Right lobe of liver (tissue), 6 donors: ENCODE measurements around the gene CD99. TPM values are rescaled to one million over a fixed set of nuclear protein-coding genes. Genes with fewer than 3 reads are reported as not detected.

Experiments used
- ATAC-seq, 4 donors: fragments of 200-7000 bp; cut with Tn5 transposase; one replicate each; pipeline ENCODE4 v1.9.1; 2020; ENCODE audit warnings: mild to moderate bottlenecking in 4 of 4, moderate library complexity in 4 of 4
- DNase-seq, 3 donors: peaks; one replicate each; pipeline ENCODE4 v3.0.0-alpha.2; 2020
- H3K27ac ChIP-seq, 3 donors: fragments of 200-600 bp; one replicate each; pipeline ENCODE4 v1.8.0; 2022
- H3K27me3 ChIP-seq, 2 donors: fragments of 200-600 bp; one replicate each; pipeline ENCODE4 v1.8.0; 2022
- H3K36me3 ChIP-seq, 4 donors: fragments of 200-600 bp; sonication (generic) in 1 of 4; one replicate each; pipeline versions ENCODE4 v1.5.1 to v1.8.0; 2017 to 2022; ENCODE audit warnings: control low read depth in 1 of 4
- H3K4me1 ChIP-seq, 4 donors: fragments of 200-600 bp; sonication (generic) in 1 of 4; one replicate each; pipeline versions ENCODE4 v1.5.1 to v1.8.0; 2017 to 2022; ENCODE audit warnings: control low read depth in 1 of 4
- H3K4me3 ChIP-seq, 3 donors: fragments of 200-600 bp; one replicate each; pipeline ENCODE4 v1.8.0; 2022
- H3K9me3 ChIP-seq, 4 donors: fragments of 200-600 bp; sonication (generic) in 1 of 4; one replicate each; pipeline versions ENCODE4 v1.5.1 to v1.8.0; 2017 to 2022; ENCODE audit warnings: control low read depth in 1 of 4
- CTCF ChIP-seq, 4 donors: fragments of 200-600 bp in 3 of 4; fragments of 450-650 bp in 1 of 4; IDR thresholded peaks; one replicate each; pipeline versions ENCODE4 v1.5.1 to v1.8.0; 2016 to 2022; ENCODE audit warnings: antibody characterized with exemption in 4 of 4, mild to moderate bottlenecking in 2 of 4
- POLR2A ChIP-seq: fragments of 450-650 bp; IDR thresholded peaks from one replicate; pipeline ENCODE4 v1.6.1; 2017; ENCODE audit warnings: antibody characterized with exemption, mild to moderate bottlenecking
- WGBS: methylation state at CpG from one replicate; pipeline ENCODE4 v1.1.6; 2018; ENCODE audit warnings: low coverage, low lambda C conversion rate; ENCODE audit not compliant: insufficient coverage; ENCODE audit errors: missing lambda C conversion rate; 5-methylcytosine and 5-hydroxymethylcytosine counted together
- intact Hi-C, 2 donors: fragments of 100-400 bp; cut with DNase I; formaldehyde crosslinking; loops; one replicate each; pipeline versions ENCODE4 v1.11.2 to v1.14.1; 2022
- total RNA-seq, 6 experiments: library from RNA; depleted of rRNA in 2 of 6; stranded (reverse); fragments of >200 nt in 2 of 6; fragmentation: NEBNext Ultra II Directional in 3 of 6; extraction: Animal tissue kit (Norgen Biotek cat#: 25700) in 3 of 6; gene quantifications; one replicate each; pipeline versions ENCODE4 v1.1.0 to v1.2.4, GENCODE V29; 2016 to 2023
- donor health status: DM: no; HTN: yes; CAD: no.
- donor health status: DM: no; HTN: no; CAD: no.
- donor health status: DM: no; HTN: no; CAD: no.
- donor health status: DM: no; HTN: yes; CAD: no.
- donor health status: DM: no; HTN: yes; CAD: no.

CD99 gene
- total RNA-seq, 6 experiments from 2014 or later: 88.5 to 139 (median 119) TPM

GRCh38 chrX:2705046-2705832 lies 14.1 kb downstream of the CD99 start:
- Histone ChIP-seq H3K4me3 (no peak overlapping the region), H3K4me1 (peaks cover 0 to 28% (median 1%) of the 10 kb centered on the region in 4 donors), H3K9me3 (no peaks in the 10 kb centered on the region), H3K27me3 (no peaks in the 10 kb centered on the region), H3K36me3 (no peaks in the 10 kb centered on the region), H3K27ac (peak overlapping the region in 2 of 3 donors; percentile 15 to 59)
- 61% methylated on average over 13 of the region's 18 CpGs for WGBS
- ATAC-seq (peak; percentile 63 to 74 (median 66)), DNase-seq (peak in 1 of 3 donors; percentile 58)
- intact Hi-C loops: no loop called here
- TF ChIP-seq POLR2A (no peak), CTCF (IDR thresholded peaks at IDR 0.05) (no peak)

- H3K4me3 ChIP-seq: no peak overlapping the region
- H3K27ac ChIP-seq: peak overlapping the region in 1 of 3 donors; percentile 37
- H3K27me3 ChIP-seq: no peaks in the 10 kb centered on the region
- intact Hi-C loops: no loop called here
- H3K4me1 ChIP-seq: peaks cover 0 to 28% (median 1%) of the 10 kb centered on the region in 4 donors
- H3K9me3 ChIP-seq: no peaks in the 10 kb centered on the region
- H3K36me3 ChIP-seq: peaks cover 0 to 2% (median 0%) of the 10 kb centered on the region in 4 donors
- DNase-seq (peak in 2 of 3 donors; percentile 35 to 48), ATAC-seq (peak; percentile 40 to 78 (median 64))
- WGBS: 45% methylated on average over 11 of the region's 12 CpGs
- TF ChIP-seq POLR2A (no peak), CTCF (IDR thresholded peaks at IDR 0.05) (no peak)
Measured at GRCh38 chrX:2707334-2707760, 16.3 kb downstream of the CD99 start.

GRCh38 chrX:2708021-2708420 lies 16.9 kb downstream of the CD99 start:
- H3K4me3 ChIP-seq: no peak overlapping the region
- H3K9me3 ChIP-seq: no peaks in the 10 kb centered on the region
- ATAC-seq: no peak
- intact Hi-C loops: no loop called here
- H3K27ac ChIP-seq: no peak overlapping the region
- 61% methylated on average over 6 of the region's 6 CpGs for whole genome bisulfite sequencing
- peaks cover 0 to 6% (median under 1%) of the 10 kb centered on the region in 4 donors for H3K36me3 ChIP-seq
- no peak for DNase-seq
- TF ChIP-seq POLR2A (no peak), CTCF (IDR thresholded peaks at IDR 0.05) (no peak)
- H3K4me1 ChIP-seq: peaks cover 0 to 28% (median 1%) of the 10 kb centered on the region in 4 donors
- no peaks in the 10 kb centered on the region for H3K27me3 ChIP-seq

- H3K27me3 ChIP-seq: no peaks in the 10 kb centered on the region
- H3K36me3 ChIP-seq: peaks cover 0 to 6% (median under 1%) of the 10 kb centered on the region in 4 donors
- TF ChIP-seq POLR2A (no peak), CTCF (IDR thresholded peaks at IDR 0.05) (no peak)
- 65% methylated on average over 9 of the region's 10 CpGs for WGBS
- H3K4me1 ChIP-seq: peaks cover 0 to 27% (median 1%) of the 10 kb centered on the region in 4 donors
- ATAC-seq: no peak
- DNase-seq: no peak
- H3K4me3 ChIP-seq: no peak overlapping the region
- H3K9me3 ChIP-seq: no peaks in the 10 kb centered on the region
- intact Hi-C loops: no loop called here
- no peak overlapping the region for H3K27ac ChIP-seq
Measured at GRCh38 chrX:2708592-2709188, 17.6 kb downstream of the CD99 start.
